Globus pallidus (tissue), 1 donor: ENCODE results near the gene GPRIN2.
"Not testable (repeated sequence)": the region's sequence is repeated elsewhere in the genome, so short reads cannot be mapped to it uniquely, and the experiment has no call there.

Experiments
- DNase-seq: peaks from one replicate; pipeline ENCODE4 v3.0.0-alpha.2; 2015; ENCODE audit warnings: low spot score

The GPRIN2 gene

GRCh38 chr10:46556515-46557318 is at the start of gene GPRIN2:
TSS of gene GPRIN2 (minus strand) at chr10:46556658. CDS start at chr10:46550736, 5,922 bp downstream.
- no peak for DNase-seq

- not testable (repeated sequence) for DNase-seq
Observed at GRCh38 chr10:46600516-46600915, 44.1 kb upstream of the GPRIN2 start.

- DNase-seq, result not testable (repeated sequence)
Observed at GRCh38 chr10:46597616-46598246, 41.3 kb upstream of the GPRIN2 start.

GRCh38 chr10:46596570-46596969 is 40.1 kb upstream of the GPRIN2 start:
- DNase-seq, result not testable (repeated sequence)

- not testable (repeated sequence) for DNase-seq
Observed at GRCh38 chr10:46594453-46595063, 38.1 kb upstream of the GPRIN2 start.

GRCh38 chr10:46593307-46593706 is 36.8 kb upstream of the GPRIN2 start:
- not testable (repeated sequence) for DNase-seq

- DNase-seq, result not testable (repeated sequence)
Observed at GRCh38 chr10:46591053-46591452, 34.6 kb upstream of the GPRIN2 start.

- not testable (repeated sequence) for DNase-seq
Observed at GRCh38 chr10:46589589-46589988, 33.1 kb upstream of the GPRIN2 start.

- DNase-seq, result not testable (repeated sequence)
Observed at GRCh38 chr10:46588221-46588620, 31.8 kb upstream of the GPRIN2 start.

GRCh38 chr10:46587546-46587945 is 31.1 kb upstream of the GPRIN2 start:
- DNase-seq, result not testable (repeated sequence)

- DNase-seq, result not testable (repeated sequence)
Observed at GRCh38 chr10:46585246-46585645, 28.8 kb upstream of the GPRIN2 start.

GRCh38 chr10:46584196-46584595 is 27.7 kb upstream of the GPRIN2 start:
- not testable (repeated sequence) for DNase-seq

- not testable (repeated sequence) for DNase-seq
Observed at GRCh38 chr10:46582568-46582967, 26.1 kb upstream of the GPRIN2 start.

GRCh38 chr10:46581997-46582396 is 25.5 kb upstream of the GPRIN2 start:
- DNase-seq, result not testable (repeated sequence)

- not testable (repeated sequence) for DNase-seq
Observed at GRCh38 chr10:46579378-46579777, 22.9 kb upstream of the GPRIN2 start.

- DNase-seq, result not testable (repeated sequence)
Observed at GRCh38 chr10:46578474-46579178, 22.2 kb upstream of the GPRIN2 start, which contains the start of gene SYT15. TSS of gene SYT15 (plus strand) at chr10:46579128. CDS start at chr10:46579169, 41 bp downstream.

GRCh38 chr10:46577624-46578473 is 21.4 kb upstream of the GPRIN2 start:
- DNase-seq, result not testable (repeated sequence)

- not testable (repeated sequence) for DNase-seq
Observed at GRCh38 chr10:46573884-46574283, 17.4 kb upstream of the GPRIN2 start.

- not testable (repeated sequence) for DNase-seq
Observed at GRCh38 chr10:46573314-46573713, 16.9 kb upstream of the GPRIN2 start.

- not testable (repeated sequence) for DNase-seq
Observed at GRCh38 chr10:46572765-46573164, 16.3 kb upstream of the GPRIN2 start.

GRCh38 chr10:46570655-46571054 is 14.2 kb upstream of the GPRIN2 start:
- not testable (repeated sequence) for DNase-seq
